GM10266 (cell line): Measurements from ENCODE around the gene LYSMD1.

Source experiments
- DNase-seq: peaks from one replicate; pipeline ENCODE4 v3.0.0; 2012; ENCODE audit errors: extremely low spot score
- CTCF ChIP-seq: IDR thresholded peaks from 2 replicates; pipeline ENCODE4 v1.5.1; 2012; ENCODE audit warnings: mild to moderate bottlenecking, low read depth; ENCODE audit not compliant: control insufficient read depth, insufficient read depth; ENCODE audit errors: missing control alignments

Gene LYSMD1

GRCh38 chr1:151158326-151158725, 7.4 kb downstream of the LYSMD1 start:
- DNase-seq: no peak
- TF ChIP-seq CTCF: no peak

- no peak for DNase-seq
Observed at GRCh38 chr1:151157067-151157531, 8.6 kb downstream of the LYSMD1 start.

GRCh38 chr1:151156515-151156819, 9.2 kb downstream of the LYSMD1 start, which contains the start of gene TNFAIP8L2:
TSS of gene TNFAIP8L2 (plus strand) at chr1:151156649. CDS start at chr1:151158698, 2,049 bp downstream.
- no peak for DNase-seq
- no peak for TF ChIP-seq CTCF

More at GRCh38 chr1:151157067-151157531, 8.6 kb downstream of the LYSMD1 start:
- TF ChIP-seq CTCF: peak; percentile 6

- no peak for DNase-seq
Observed at GRCh38 chr1:151147665-151148064, 18.0 kb downstream of the LYSMD1 start.

GRCh38 chr1:151147132-151147503, 18.6 kb downstream of the LYSMD1 start:
- no peak for DNase-seq
- TF ChIP-seq CTCF: no peak

More at GRCh38 chr1:151147665-151148064, 18.0 kb downstream of the LYSMD1 start:
- TF ChIP-seq CTCF: no peak

GRCh38 chr1:151146412-151147131, 19.1 kb downstream of the LYSMD1 start, which contains the start of gene SEMA6C:
TSS of gene SEMA6C (minus strand) at chr1:151146631. CDS start at chr1:151142621, 4,010 bp downstream.
- TF ChIP-seq CTCF: no peak
- DNase-seq: peak; percentile 92

GRCh38 chr1:151146072-151146411, 19.7 kb downstream of the LYSMD1 start:
- DNase-seq: no peak
- no peak for TF ChIP-seq CTCF
